OCI-LY7 (cell line): Measurements from ENCODE around the gene EXO1.

Experiments used
- CTCF ChIP-seq: fragments of 200-600 bp; sonication (generic); conservative IDR thresholded peaks from 2 replicates; pipeline ENCODE4 v1.5.1; 2014; ENCODE audit warnings: mild to moderate bottlenecking, antibody characterized with exemption, low read length, moderate library complexity, mixed read lengths
- EZH2phosphoT487 ChIP-seq: fragments of 200-600 bp; sonication (generic); IDR thresholded peaks from 2 replicates; pipeline ENCODE4 v1.6.1; 2018; ENCODE audit warnings: low read depth, borderline replicate concordance, mild to moderate bottlenecking, mixed run types, antibody characterized with exemption, low read length, moderate library complexity, mixed read lengths

- TF ChIP-seq CTCF, result no peak
- TF ChIP-seq EZH2phosphoT487, result no peak
Observed at GRCh38 chr1:241899210-241899609, 51.2 kb downstream of the EXO1 start.
